Gastroesophageal sphincter (tissue), 3 donors: Measurements from ENCODE around the gene MLLT10.

Source experiments
- CTCF ChIP-seq, 4 experiments: fragments of 200-600 bp in 2 of 4; fragments of 450-650 bp in 2 of 4; sonication (generic) in 1 of 4; IDR thresholded peaks; one replicate each; pipeline ENCODE4 v1.5.1; 2017 to 2019; ENCODE audit warnings: antibody characterized with exemption in 4 of 4, mild to moderate bottlenecking in 2 of 4, moderate library complexity in 2 of 4
- EP300 ChIP-seq: sonication (generic); formaldehyde crosslinking; IDR thresholded peaks from one replicate; pipeline ENCODE4 v1.6.1; 2017; ENCODE audit warnings: antibody characterized with exemption, mild to moderate bottlenecking
- POLR2A ChIP-seq, 2 donors: fragments of 450-650 bp; IDR thresholded peaks; one replicate each; pipeline ENCODE4 v1.6.1; 2017; ENCODE audit warnings: antibody characterized with exemption in 2 of 2, mild to moderate bottlenecking in 2 of 2, moderate library complexity in 1 of 2
- POLR2AphosphoS5 ChIP-seq: sonication (generic); formaldehyde crosslinking; IDR thresholded peaks from one replicate; pipeline ENCODE4 v1.6.1; 2017; ENCODE audit warnings: antibody characterized with exemption

DNA sequence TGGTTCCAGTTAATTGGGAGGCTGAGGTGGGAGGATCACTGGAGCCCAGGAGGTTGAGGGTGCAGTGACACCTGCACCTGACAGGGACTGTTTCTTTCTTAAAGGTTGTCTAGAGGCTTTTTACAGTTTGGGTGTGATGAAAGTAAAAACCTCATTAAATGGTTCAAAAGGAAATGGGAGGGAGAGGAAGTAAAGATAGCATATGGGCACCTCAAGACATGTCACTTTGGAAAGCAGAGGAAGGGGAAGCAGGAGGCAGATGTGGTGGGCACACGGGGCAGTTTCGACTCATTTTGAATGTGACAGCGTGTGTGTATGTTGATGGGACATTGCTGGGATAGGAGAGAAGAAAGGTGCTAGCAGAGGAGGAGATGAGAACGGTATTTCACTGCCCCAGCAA, 203.1 kb downstream of the MLLT10 start:
- no peak for TF ChIP-seq CTCF (IDR thresholded peaks at IDR 0.05)
- no peak for TF ChIP-seq POLR2A (IDR thresholded peaks at IDR 0.05)
- TF ChIP-seq EP300: no peak
- no peak for TF ChIP-seq POLR2AphosphoS5
